B cell (primary cell): ENCODE results near the gene DUOXA2. TPM values are rescaled to one million over a fixed set of nuclear protein-coding genes. Genes with fewer than 3 reads are reported as not detected.
"Not testable (repeated sequence)": the region's sequence is repeated elsewhere in the genome, so short reads cannot be mapped to it uniquely, and the experiment has no call there.

Experiments
- ATAC-seq: fragments of 200-7000 bp; cut with Tn5 transposase; one replicate; pipeline ENCODE4 v1.10.0; 2021; ENCODE audit warnings: low read depth, mild to moderate bottlenecking, moderate number of reproducible peaks, moderate library complexity
- CTCF ChIA-PET: fragments of 350-600 bp; sonication (Branson Sonifier 250); formaldehyde crosslinking; loops from one replicate; lab custom pipeline; 2021; ENCODE audit warnings: antibody characterized with exemption, inconsistent platforms; lab: Charles Lee
- POLR2A ChIA-PET: fragments of 350-600 bp; sonication (Branson Sonifier 250); formaldehyde crosslinking; loops from one replicate; lab custom pipeline; 2021; ENCODE audit warnings: antibody characterized with exemption; lab: Charles Lee
- DNase-seq: peaks from one replicate; pipeline ENCODE4 v3.0.0; 2013
- H2AFZ ChIP-seq: 2 replicates; pipeline ENCODE4 v1.6.1; 2012; ENCODE audit warnings: mild to moderate bottlenecking, low read depth, low read length; ENCODE audit not compliant: insufficient read depth, poor library complexity, severe bottlenecking
- H3K27ac ChIP-seq, 2 donors: 1 replicate in 1 of 2; 2 replicates in 1 of 2; pipeline ENCODE4 v1.5.1; 2012 to 2013; ENCODE audit warnings: low read length in 2 of 2, mild to moderate bottlenecking in 2 of 2, moderate library complexity in 1 of 2
- H3K27me3 ChIP-seq, 4 experiments: fragments of 200-600 bp in 1 of 4; sonication (generic) in 1 of 4; replicated peaks in 1 of 4; 1 replicate in 2 of 4; 2 replicates in 2 of 4; pipeline versions ENCODE4 v1.6.1 to v1.7.0; 2013 to 2016; ENCODE audit warnings: low read length in 3 of 4, mild to moderate bottlenecking in 2 of 4, mixed read lengths in 1 of 4, moderate library complexity in 1 of 4; ENCODE audit not compliant: insufficient read depth in 4 of 4, control insufficient read depth in 3 of 4; ENCODE audit errors: control extremely low read depth in 1 of 4
- H3K36me3 ChIP-seq, 2 experiments: replicated peaks in 1 of 2; 1 replicate in 1 of 2; 2 replicates in 1 of 2; pipeline versions ENCODE4 v1.6.1 to v1.7.1; 2013; ENCODE audit warnings: low read length in 1 of 2; ENCODE audit not compliant: insufficient read depth in 2 of 2, control insufficient read depth in 1 of 2; ENCODE audit errors: control extremely low read depth in 1 of 2, extremely low read depth in 1 of 2
- H3K4me1 ChIP-seq, 2 donors: fragments of 200-600 bp in 1 of 2; sonication (generic) in 1 of 2; 1 replicate in 1 of 2; 2 replicates in 1 of 2; pipeline versions ENCODE4 v1.5.1 to v1.6.1; 2013 to 2017; ENCODE audit warnings: low read length in 2 of 2; ENCODE audit not compliant: control insufficient read depth in 2 of 2, insufficient read depth in 2 of 2
- H3K4me2 ChIP-seq: replicated peaks from 2 replicates; pipeline ENCODE3; 2012; ENCODE audit warnings: mild to moderate bottlenecking, low read depth, low read length; ENCODE audit not compliant: poor library complexity, severe bottlenecking
- H3K4me3 ChIP-seq, 5 experiments: fragments of 200-600 bp in 1 of 5; sonication (generic) in 1 of 5; 1 replicate in 3 of 5; 2 replicates in 2 of 5; pipeline versions ENCODE4 v1.5.1 to v1.7.0; 2011 to 2016; ENCODE audit warnings: low read length in 4 of 5, mild to moderate bottlenecking in 4 of 5, low read depth in 2 of 5, control low read depth in 1 of 5, moderate library complexity in 1 of 5; ENCODE audit not compliant: insufficient read depth in 1 of 5; ENCODE audit errors: control extremely low read depth in 1 of 5, extremely low read depth in 1 of 5
- H3K79me2 ChIP-seq: fragments of 200-600 bp; sonication (generic); one replicate; pipeline ENCODE4 v1.6.0; 2016; ENCODE audit warnings: low read length; ENCODE audit not compliant: control insufficient read depth, insufficient read depth
- H3K9ac ChIP-seq: fragments of 200-600 bp; sonication (generic); 2 replicates; pipeline ENCODE4 v1.6.1; 2017; ENCODE audit warnings: mild to moderate bottlenecking, low read length, moderate library complexity
- H3K9me3 ChIP-seq, 3 donors: one replicate each; pipeline versions ENCODE4 v1.6.1 to v1.7.1; 2013; ENCODE audit warnings: low read length in 2 of 3; ENCODE audit not compliant: control insufficient read depth in 2 of 3, insufficient read depth in 1 of 3; ENCODE audit errors: control extremely low read depth in 1 of 3
- H4K20me1 ChIP-seq: 2 replicates; pipeline ENCODE4 v1.6.0; 2012; ENCODE audit warnings: mild to moderate bottlenecking, low read length; ENCODE audit not compliant: insufficient read depth, control insufficient read depth, poor library complexity, severe bottlenecking
- H3K27ac Mint-ChIP-seq: one replicate; pipeline ENCODE4 v1.8.0; 2021; ENCODE audit warnings: mixed read lengths
- H3K27me3 Mint-ChIP-seq: one replicate; pipeline ENCODE4 v1.8.0; 2021; ENCODE audit warnings: mixed read lengths
- H3K4me1 Mint-ChIP-seq: one replicate; pipeline ENCODE4 v1.8.0; 2021; ENCODE audit warnings: mixed read lengths
- H3K4me3 Mint-ChIP-seq: one replicate; pipeline ENCODE4 v1.8.0; 2021; ENCODE audit warnings: mixed read lengths
- H3K9me3 Mint-ChIP-seq: one replicate; pipeline ENCODE4 v1.8.0; 2022; ENCODE audit warnings: mixed read lengths; ENCODE audit not compliant: insufficient read depth
- CTCF ChIP-seq: fragments of 200-600 bp; IDR thresholded peaks from one replicate; pipeline ENCODE4 v1.8.0; 2022; ENCODE audit warnings: antibody characterized with exemption, mild to moderate bottlenecking
- EZH2 ChIP-seq: IDR thresholded peaks from 2 replicates; pipeline ENCODE4 v1.6.1; 2012; ENCODE audit warnings: borderline replicate concordance, low read depth, mild to moderate bottlenecking, moderate library complexity, low read length; ENCODE audit not compliant: insufficient read depth, poor library complexity, severe bottlenecking
- WGBS: methylation state at CpG from one replicate; pipeline ENCODE4 v1.1.5; 2013; ENCODE audit warnings: missing lambda C conversion rate; ENCODE audit not compliant: insufficient coverage; 5-methylcytosine and 5-hydroxymethylcytosine counted together
- intact Hi-C: fragments of 100-400 bp; cut with micrococcal nuclease; formaldehyde crosslinking; loops from one replicate; pipeline ENCODE4 v1.10.0; 2022
- polyA plus RNA-seq: library from polyadenylated mRNA; depleted of rRNA; stranded (reverse); fragments of >200 nt; gene quantifications from 2 replicates; pipeline ENCODE4 v1.2.3, GENCODE V29; 2012
- total RNA-seq, 2 donors: library from RNA; stranded (reverse); fragments of 120-200 nt in 1 of 2; gene quantifications; 1 replicate in 1 of 2; 2 replicates in 1 of 2; pipeline versions ENCODE4 v1.2.3 to v1.2.4, GENCODE V29; 2013 to 2022

The DUOXA2 gene
- total and polyA plus RNA-seq, 2 donors (not counting 1 experiment from before 2014, with no cell fraction given), result not detected

- Histone ChIP-seq H3K4me1 (no peaks in the 10 kb centered on the region), H3K27me3 (peaks cover 0 to 2% (median 0%) of the 10 kb centered on the region in 4 experiments), H3K4me3 (no peak overlapping the region), H2AFZ (no peak overlapping the region), H3K27ac (no peak overlapping the region), H3K9ac (no peak overlapping the region), H3K36me3 (no peaks in the 10 kb centered on the region), H3K4me2 (no peak overlapping the region), H3K9me3 (no peaks in the 10 kb centered on the region), H4K20me1 (no peaks in the 10 kb centered on the region), H3K79me2 (no peaks in the 10 kb centered on the region)
- CTCF ChIA-PET, result no interaction called here
- no peak for TF ChIP-seq EZH2
- TF ChIP-seq CTCF, result no peak
- H3K27me3 Mint-ChIP-seq, result peaks cover 26% of the 10 kb centered on the region
- no peak overlapping the region for H3K27ac Mint-ChIP-seq
- intact Hi-C loops, result no loop called here
- no peak overlapping the region for H3K4me3 Mint-ChIP-seq
- no peak for DNase-seq
- no peaks in the 10 kb centered on the region for H3K4me1 Mint-ChIP-seq
- H3K9me3 Mint-ChIP-seq, result no peaks in the 10 kb centered on the region
- 87% methylated on average over 9 of the region's 12 CpGs for WGBS
- ATAC-seq, result no peak
- POLR2A ChIA-PET, result no interaction called here
Measured at GRCh38 chr15:45101749-45102148, 12.4 kb upstream of the DUOXA2 start.

GRCh38 chr15:45102226-45102625 lies 11.9 kb upstream of the DUOXA2 start:
- ChIA-PET POLR2A (no interaction called here), CTCF (interaction anchor here (0.5 kb wide), 1 partner anchor 518 kb away, joined by 5 read pairs; no protein-coding TSS in a partner anchor)
- Mint-ChIP-seq H3K9me3 (no peaks in the 10 kb centered on the region), H3K4me3 (no peak overlapping the region), H3K27me3 (peaks cover 29% of the 10 kb centered on the region), H3K27ac (no peak overlapping the region), H3K4me1 (no peaks in the 10 kb centered on the region)
- WGBS, result 92% methylated on average over 6 of the region's 6 CpGs
- ATAC-seq, result no peak
- Histone ChIP-seq H3K27me3 (peaks cover 0 to 2% (median 0%) of the 10 kb centered on the region in 4 experiments), H3K4me1 (no peaks in the 10 kb centered on the region), H3K79me2 (no peaks in the 10 kb centered on the region), H3K9me3 (no peaks in the 10 kb centered on the region), H3K9ac (no peak overlapping the region), H4K20me1 (no peaks in the 10 kb centered on the region), H3K27ac (no peak overlapping the region), H2AFZ (no peak overlapping the region), H3K4me2 (no peak overlapping the region), H3K4me3 (no peak overlapping the region), H3K36me3 (no peaks in the 10 kb centered on the region)
- no peak for TF ChIP-seq CTCF
- intact Hi-C loops, result no loop called here
- no peak for DNase-seq

GRCh38 chr15:45104170-45104569 lies 10.0 kb upstream of the DUOXA2 start:
- H3K79me2 ChIP-seq, H3K36me3 ChIP-seq, H3K4me3 Mint-ChIP-seq, H3K4me2 ChIP-seq, POLR2A ChIA-PET, H4K20me1 ChIP-seq, H3K9ac ChIP-seq, H3K27ac ChIP-seq, H3K9me3 ChIP-seq, H3K4me1 Mint-ChIP-seq, ATAC-seq, H3K27ac Mint-ChIP-seq, H3K4me3 ChIP-seq, H3K4me1 ChIP-seq, intact Hi-C loops, CTCF ChIA-PET, H3K9me3 Mint-ChIP-seq, H2AFZ ChIP-seq, DNase-seq: not testable (repeated sequence)
- WGBS, result 94% methylated on average over 6 of the region's 9 CpGs
- H3K27me3 Mint-ChIP-seq, result peaks cover 42% of the 10 kb centered on the region
- peaks cover 0 to 12% (median 0%) of the 10 kb centered on the region in 4 experiments for H3K27me3 ChIP-seq
